Keratinocyte (primary cell): ENCODE data around the gene SEC14L5.

ENCODE experiments used
- CTCF ChIP-seq, 3 experiments: IDR thresholded peaks in 1 of 3; conservative IDR thresholded peaks in 1 of 3; optimal IDR thresholded peaks in 1 of 3; 2 replicates in 2 of 3; 3 replicates in 1 of 3; pipeline versions ENCODE3 to v1.5.1; 2011; ENCODE audit warnings: low read length in 3 of 3, mild to moderate bottlenecking in 3 of 3, moderate library complexity in 2 of 3, control low read depth in 1 of 3, inconsistent platforms in 1 of 3; ENCODE audit not compliant: insufficient read depth in 2 of 3; ENCODE audit errors: extremely low read depth in 1 of 3
- EZH2 ChIP-seq: IDR thresholded peaks from one replicate; pipeline ENCODE4 v1.6.1; 2012; ENCODE audit warnings: inconsistent platforms, mild to moderate bottlenecking, low read length, moderate library complexity

- TF ChIP-seq CTCF (optimal IDR thresholded peaks at IDR 0.05 in 1 of 3, IDR thresholded peaks at IDR 0.05 in 1 of 3, conservative IDR thresholded peaks at IDR 0.05 in 1 of 3; ENCODE audit: extremely low read depth in 1 of 3, insufficient read depth in 2 of 3, low read length in 3 of 3) (no peak), EZH2 (no peak)
Observed at GRCh38 chr16:4972938-4973587, 14.9 kb downstream of the SEC14L5 start.
